ENCODE results near the gene TJP1. TPM values are rescaled to one million over a fixed set of nuclear protein-coding genes. Genes with fewer than 3 reads are reported as not detected.
"Not testable (repeated sequence)": the region's sequence is repeated elsewhere in the genome, so short reads cannot be mapped to it uniquely, and the experiment has no call there.

The TJP1 gene
- total and polyA plus RNA-seq, 2 of the 8 experiments (the other 6 are each of a cell fraction or from before 2014, with no cell fraction given), result 46.3 to 138 TPM

GRCh38 chr15:29676374-29676960, 145.8 kb downstream of the TJP1 start:
- not testable (repeated sequence) for H4K91ac ChIP-seq (replicated peaks; ENCODE audit: insufficient read length, low read length); H3K23ac ChIP-seq (ENCODE audit: insufficient read length); H3K18ac ChIP-seq (ENCODE audit: extremely low read depth, low read length); H3K9me3 ChIP-seq (ENCODE audit: insufficient read depth in 2 of 2, low read depth in 1 of 2, low read length in 1 of 2); H2BK15ac ChIP-seq (ENCODE audit: low read length); H4K8ac ChIP-seq (ENCODE audit: extremely low read depth, insufficient read depth, low read length); H2AK5ac ChIP-seq (ENCODE audit: low read depth, low read length); H4K20me1 ChIP-seq (replicated peaks in 1 of 2; ENCODE audit: control insufficient read depth in 1 of 2, insufficient read depth in 2 of 2, low read length in 2 of 2); H3K23me2 ChIP-seq (ENCODE audit: low read depth, low read length); H3K56ac ChIP-seq (replicated peaks; ENCODE audit: insufficient read length, low read depth, low read length); H3K14ac ChIP-seq (ENCODE audit: insufficient read length); H4K5ac ChIP-seq (ENCODE audit: insufficient read length, low read depth, low read length); H3K4ac ChIP-seq (replicated peaks; ENCODE audit: insufficient read length, low read depth, low read length); H2BK12ac ChIP-seq (ENCODE audit: low read depth, low read length); H2BK20ac ChIP-seq (ENCODE audit: low read length); H3K36me3 ChIP-seq (ENCODE audit: control insufficient read depth in 2 of 4, insufficient read depth in 4 of 4, low read length in 3 of 4); H3K79me2 ChIP-seq (ENCODE audit: control insufficient read depth in 1 of 2, insufficient read depth in 2 of 2, low read length in 2 of 2); H2BK5ac ChIP-seq (ENCODE audit: low read depth, low read length); DNase-seq (ENCODE audit: low read depth in 1 of 2, low spot score in 2 of 2); FAIRE-seq; H2AFZ ChIP-seq (ENCODE audit: low read length); H2BK120ac ChIP-seq (replicated peaks; ENCODE audit: low read depth, low read length); H3K27me3 ChIP-seq (replicated peaks in 1 of 4; ENCODE audit: control insufficient read depth in 3 of 4, extremely low read depth in 1 of 4, insufficient read depth in 3 of 4, low read length in 3 of 4); H3K79me1 ChIP-seq (ENCODE audit: low read depth, low read length); H3K27ac ChIP-seq (ENCODE audit: low read depth, low read length); H3K9ac ChIP-seq (replicated peaks in 1 of 4; ENCODE audit: extremely low read depth in 1 of 4, low read depth in 3 of 4, low read length in 3 of 4)
- POLR2A ChIA-PET (ENCODE audit: partially characterized antibody), result interaction anchor here (0.8 kb wide), 1 partner anchor 16 kb away, joined by 3 read pairs; no protein-coding TSS in a partner anchor
- CTCF ChIA-PET (ENCODE audit: partially characterized antibody), result interaction anchor here (0.6 to 2.7 kb wide), 5 partner anchors 10 to 398 kb away, joined by 3 to 15 read pairs (median 8); no protein-coding TSS in a partner anchor
- Histone ChIP-seq H3K4me3 (ENCODE audit: extremely low read depth in 1 of 4, insufficient read depth in 2 of 4, low read depth in 3 of 4, low read length in 4 of 4) (peak overlapping the region in 3 of 4 experiments; percentile 57 to 94 (median 60); a peak in 5 of 8 replicates), H3K4me1 (replicated peaks in 1 of 4; ENCODE audit: control insufficient read depth in 3 of 4, insufficient read depth in 4 of 4, low read length in 3 of 4) (peaks cover 0 to 13% (median 0%) of the 10 kb centered on the region in 4 experiments; a peak in 5 of 7 replicates), H3K4me2 (ENCODE audit: insufficient read depth in 1 of 2, low read depth in 2 of 2, low read length in 2 of 2) (peak overlapping the region; percentile 74 to 79; a peak in 3 of 4 replicates)
- TF ChIP-seq KDM1A (IDR thresholded peaks at IDR 0.05; ENCODE audit: borderline replicate concordance, low read length), result 0 out of 2 replicates have a peak, but pooled peaks have one; percentile 24
- WGBS, 2 experiments (ENCODE audit: extremely low coverage in 1 of 2, insufficient coverage in 1 of 2, insufficient read length in 1 of 2, insufficient replicate concordance in 2 of 2, low coverage in 1 of 2, low lambda C conversion rate in 2 of 2, missing lambda C conversion rate in 1 of 2), result 80% methylated on average over 13 of the region's 13 CpGs; no CpG with 5 or more reads in 1 of the 2 experiments
